SW480 (cell line): ENCODE data around the gene POR.

Experiments used
- DNase-seq: peaks from one replicate; pipeline ENCODE4 v3.0.0-alpha.2; 2016; ENCODE audit warnings: low spot score

The POR gene

DNA sequence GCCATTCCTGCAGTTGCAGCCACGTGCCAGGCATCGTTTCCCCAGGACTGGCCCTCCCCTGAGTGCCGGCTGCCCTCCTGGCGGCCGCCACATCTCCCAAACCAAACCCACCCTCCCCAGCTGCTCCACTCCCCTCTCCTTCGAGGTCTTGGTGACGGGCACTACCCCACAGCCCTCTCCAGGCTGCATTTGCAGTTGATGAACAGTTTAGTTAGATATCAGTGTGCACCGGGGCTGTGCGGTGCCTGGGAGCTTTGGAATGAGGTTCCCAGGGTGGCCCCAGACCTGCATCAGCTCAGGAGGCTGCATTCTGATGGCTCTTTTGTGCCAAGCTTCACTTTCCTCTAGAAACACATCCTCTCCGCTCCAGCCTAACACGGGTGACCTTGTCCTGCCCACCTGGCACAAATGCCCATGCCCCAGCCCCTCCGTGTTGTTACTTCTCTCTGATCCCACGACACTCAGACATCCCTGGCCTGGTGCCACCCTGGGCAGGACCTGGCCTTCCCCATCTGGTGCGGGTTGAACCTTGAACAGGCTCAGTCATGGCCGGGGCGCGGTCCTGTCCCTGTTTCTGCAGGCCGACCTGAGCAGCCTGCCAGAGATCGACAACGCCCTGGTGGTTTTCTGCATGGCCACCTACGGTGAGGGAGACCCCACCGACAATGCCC lies 64.9 kb downstream of the POR start:
- peak; percentile 41 for DNase-seq

DNA sequence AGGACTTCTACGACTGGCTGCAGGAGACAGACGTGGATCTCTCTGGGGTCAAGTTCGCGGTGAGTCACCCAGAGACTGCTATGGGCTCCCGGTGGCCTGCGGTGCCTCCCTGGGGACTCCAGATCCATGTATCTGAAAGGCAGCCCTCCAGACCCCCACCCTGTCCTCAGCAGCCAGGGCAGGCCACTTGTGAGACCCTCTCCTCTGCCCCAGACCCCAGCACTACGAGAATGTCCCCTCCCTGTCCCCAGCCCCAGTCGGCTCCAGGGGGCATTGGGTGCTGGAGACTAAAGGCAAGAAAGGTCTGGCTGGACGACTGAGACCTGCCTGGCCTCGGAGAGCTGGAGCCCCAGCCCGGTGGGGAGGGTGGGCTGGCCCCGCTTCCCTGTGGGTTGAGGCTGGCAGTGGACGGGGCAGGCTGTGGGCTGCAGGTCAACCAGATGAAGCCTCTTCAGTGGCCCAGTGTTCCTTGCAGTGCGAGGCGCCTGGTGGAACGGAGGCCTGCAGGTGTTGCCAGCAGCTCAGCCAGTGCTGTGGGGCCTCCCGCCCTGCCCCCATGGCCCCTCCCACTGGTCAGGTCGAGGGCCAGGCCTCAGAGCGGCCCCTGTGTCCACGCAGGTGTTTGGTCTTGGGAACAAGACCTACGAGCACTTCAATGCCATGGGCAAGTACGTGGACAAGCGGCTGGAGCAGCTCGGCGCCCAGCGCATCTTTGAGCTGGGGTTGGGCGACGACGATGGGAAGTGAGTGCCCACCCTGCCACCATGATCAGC lies 65.7 kb downstream of the POR start:
- no peak for DNase-seq

DNA sequence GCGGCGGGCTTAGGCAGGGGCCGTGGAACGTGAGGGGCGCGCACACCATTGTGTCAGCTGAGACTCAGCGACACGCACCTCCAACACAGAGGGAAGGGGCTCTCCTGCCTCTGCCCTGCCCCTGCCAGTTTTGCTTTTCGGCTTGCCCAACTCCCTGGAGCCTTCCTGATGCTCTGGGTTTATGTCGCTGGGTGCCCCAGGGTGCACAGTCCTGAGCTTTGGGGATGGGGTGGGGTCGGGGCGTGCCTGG lies 66.2 kb downstream of the POR start:
- no peak for DNase-seq

DNA sequence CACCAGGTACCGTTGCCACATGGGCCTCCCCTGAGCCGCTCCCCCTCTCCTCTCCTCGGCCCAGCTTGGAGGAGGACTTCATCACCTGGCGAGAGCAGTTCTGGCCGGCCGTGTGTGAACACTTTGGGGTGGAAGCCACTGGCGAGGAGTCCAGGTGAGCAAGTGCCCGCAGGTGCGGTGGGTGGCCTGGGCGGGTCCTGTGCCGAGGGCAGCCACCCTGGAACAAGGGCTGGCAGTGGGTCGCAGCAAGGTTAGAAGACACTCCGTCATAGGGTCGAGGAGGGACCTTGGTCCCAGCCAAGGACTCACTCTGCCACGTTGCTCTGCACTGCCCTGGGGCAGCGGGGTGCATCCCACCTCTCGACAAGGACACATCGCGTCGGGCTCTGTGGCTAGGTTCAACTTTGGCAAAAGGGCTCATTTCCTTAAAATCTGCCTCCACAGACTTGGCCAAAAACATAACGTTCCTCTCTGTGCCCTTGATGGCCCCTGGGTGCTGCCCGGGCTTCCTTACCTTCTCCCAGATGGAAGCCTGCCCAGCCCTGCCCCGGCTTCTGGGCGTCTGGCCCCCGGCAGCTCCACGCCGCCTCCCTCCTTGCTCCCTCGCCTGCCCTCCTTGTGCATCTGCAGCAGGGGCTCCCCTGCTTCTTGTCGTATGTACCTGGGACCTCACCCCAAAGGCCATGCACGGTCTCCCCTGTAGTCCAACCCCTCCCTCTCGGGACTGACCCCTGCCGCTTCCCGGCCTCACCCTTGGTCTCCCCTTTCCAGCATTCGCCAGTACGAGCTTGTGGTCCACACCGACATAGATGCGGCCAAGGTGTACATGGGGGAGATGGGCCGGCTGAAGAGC lies 66.7 kb downstream of the POR start:
- no peak for DNase-seq

DNA sequence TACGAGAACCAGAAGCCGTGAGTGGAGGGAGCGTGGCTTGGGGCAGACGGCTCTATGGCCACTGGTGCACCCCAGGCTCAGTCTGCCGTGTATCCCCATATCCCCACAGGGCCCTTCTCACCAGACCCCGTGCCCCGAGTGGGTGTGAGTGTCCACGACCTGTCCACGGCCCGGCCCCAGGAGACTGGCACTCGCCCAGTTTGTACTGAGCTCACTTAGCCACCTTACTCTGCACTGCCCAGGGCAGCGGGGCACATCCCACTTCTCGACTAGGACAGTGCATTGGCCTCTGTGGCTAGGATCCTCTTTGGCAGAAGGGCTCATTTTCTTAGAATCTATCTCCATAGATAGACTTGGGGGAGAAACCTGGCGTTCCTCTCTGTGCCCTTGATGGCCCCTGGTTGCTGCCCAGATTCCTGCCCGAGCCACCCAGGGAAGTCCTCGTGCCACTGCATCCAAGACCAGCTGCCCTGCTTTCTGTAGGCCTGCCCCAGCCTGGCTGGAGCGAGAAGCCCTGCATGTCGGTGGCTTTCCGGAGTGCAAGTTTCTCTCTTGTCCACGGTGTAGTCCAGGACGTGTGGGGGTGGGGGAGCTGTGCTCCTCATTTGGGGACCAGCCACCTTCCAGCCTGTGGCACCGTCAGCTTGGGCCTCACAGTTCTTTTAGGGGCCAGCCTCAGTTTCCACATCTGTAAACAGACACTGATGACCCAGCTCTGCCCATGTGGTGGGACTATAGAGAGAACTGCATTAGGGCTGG lies 67.5 kb downstream of the POR start:
- DNase-seq: no peak

DNA sequence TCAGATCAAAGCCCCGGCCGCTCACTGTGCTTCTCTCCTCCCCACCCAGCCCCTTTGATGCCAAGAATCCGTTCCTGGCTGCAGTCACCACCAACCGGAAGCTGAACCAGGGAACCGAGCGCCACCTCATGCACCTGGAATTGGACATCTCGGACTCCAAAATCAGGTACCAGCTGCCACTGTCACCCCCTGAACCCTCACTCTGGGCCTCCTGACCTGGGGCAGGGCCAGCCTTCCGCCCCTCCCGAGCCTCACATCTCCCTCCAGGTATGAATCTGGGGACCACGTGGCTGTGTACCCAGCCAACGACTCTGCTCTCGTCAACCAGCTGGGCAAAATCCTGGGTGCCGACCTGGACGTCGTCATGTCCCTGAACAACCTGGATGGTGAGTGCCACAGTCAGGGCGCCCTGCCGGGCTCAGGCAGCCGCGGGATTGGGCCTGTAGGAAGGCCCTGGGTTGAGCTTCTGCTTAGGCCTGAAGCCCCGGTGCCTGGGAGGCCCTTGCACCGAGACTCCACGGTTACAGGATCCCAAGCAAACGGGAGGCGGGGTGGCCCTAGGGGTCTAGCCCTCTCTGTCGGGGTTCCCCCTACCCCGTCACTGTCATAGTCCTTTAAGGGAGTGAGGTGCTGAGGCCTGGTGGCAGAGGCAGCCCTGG lies 68.6 kb downstream of the POR start:
- DNase-seq: peak; percentile 91

DNA sequence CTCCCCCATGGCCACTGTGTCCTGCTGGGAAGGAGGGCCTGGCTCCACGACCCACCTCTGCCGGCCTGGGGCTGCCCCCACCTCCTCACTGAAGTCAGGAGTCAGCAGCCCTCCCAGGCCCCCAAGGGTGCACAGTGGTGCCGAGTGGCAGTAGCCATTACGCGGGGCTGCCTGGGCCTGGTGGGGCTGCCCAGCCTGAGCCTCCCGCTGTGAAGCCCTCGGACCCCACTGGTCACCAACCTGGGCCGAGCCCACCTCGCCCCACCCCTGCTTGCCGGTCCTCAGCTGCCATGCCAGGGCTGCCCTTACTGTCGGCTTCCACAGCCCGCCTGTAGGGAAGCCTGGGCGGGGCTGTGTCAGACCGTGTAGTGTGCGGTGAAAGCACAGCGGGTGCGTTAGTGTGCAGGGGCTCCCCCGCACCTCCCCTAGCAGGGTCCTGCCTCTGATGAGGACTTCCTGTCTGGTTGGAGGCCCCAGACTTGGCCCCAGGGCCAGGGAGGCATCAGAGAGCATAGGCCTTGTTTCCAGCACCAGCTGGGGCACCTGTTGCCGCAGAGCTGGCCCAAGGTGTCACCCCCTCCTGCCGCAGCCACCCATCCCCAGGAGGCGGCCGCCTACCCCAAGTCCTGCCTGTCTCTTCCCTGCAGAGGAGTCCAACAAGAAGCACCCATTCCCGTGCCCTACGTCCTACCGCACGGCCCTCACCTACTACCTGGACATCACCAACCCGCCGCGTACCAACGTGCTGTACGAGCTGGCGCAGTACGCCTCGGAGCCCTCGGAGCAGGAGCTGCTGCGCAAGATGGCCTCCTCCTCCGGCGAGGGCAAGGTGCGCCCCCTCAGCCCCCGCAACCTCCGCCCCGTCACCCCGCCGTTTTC lies 69.4 kb downstream of the POR start:
- no peak for DNase-seq

DNA sequence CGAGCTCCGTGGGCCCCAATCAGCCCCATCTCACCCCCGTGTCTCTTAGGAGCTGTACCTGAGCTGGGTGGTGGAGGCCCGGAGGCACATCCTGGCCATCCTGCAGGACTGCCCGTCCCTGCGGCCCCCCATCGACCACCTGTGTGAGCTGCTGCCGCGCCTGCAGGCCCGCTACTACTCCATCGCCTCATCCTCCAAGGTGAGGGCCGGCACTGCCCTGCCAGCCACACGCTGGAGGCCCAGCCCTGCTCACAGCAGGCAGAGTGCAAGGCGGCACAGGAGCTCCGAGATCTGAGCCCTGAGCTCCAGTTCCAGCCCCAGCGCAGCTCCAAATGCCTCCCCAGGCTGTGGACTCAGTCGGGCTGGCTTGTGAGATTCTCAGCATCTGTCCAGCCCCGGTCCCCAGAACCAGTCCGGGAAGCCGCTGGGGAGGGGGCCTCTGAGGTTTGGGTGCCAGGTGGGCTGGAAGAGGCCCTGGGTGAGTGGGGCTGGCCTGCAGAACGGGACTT lies 70.1 kb downstream of the POR start:
- no peak for DNase-seq

DNA sequence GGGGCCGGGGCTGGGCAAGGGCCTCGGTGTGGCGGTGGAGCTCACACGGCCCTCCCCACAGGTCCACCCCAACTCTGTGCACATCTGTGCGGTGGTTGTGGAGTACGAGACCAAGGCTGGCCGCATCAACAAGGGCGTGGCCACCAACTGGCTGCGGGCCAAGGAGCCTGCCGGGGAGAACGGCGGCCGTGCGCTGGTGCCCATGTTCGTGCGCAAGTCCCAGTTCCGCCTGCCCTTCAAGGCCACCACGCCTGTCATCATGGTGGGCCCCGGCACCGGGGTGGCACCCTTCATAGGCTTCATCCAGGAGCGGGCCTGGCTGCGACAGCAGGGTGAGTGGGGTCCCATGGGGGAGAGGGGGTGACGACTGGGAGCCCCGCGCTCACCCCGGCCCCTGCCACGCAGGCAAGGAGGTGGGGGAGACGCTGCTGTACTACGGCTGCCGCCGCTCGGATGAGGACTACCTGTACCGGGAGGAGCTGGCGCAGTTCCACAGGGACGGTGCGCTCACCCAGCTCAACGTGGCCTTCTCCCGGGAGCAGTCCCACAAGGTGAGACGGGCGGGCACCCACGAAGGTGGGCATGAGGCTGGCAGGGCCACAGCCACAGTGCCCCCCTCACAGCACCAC lies 70.7 kb downstream of the POR start:
- DNase-seq: no peak

DNA sequence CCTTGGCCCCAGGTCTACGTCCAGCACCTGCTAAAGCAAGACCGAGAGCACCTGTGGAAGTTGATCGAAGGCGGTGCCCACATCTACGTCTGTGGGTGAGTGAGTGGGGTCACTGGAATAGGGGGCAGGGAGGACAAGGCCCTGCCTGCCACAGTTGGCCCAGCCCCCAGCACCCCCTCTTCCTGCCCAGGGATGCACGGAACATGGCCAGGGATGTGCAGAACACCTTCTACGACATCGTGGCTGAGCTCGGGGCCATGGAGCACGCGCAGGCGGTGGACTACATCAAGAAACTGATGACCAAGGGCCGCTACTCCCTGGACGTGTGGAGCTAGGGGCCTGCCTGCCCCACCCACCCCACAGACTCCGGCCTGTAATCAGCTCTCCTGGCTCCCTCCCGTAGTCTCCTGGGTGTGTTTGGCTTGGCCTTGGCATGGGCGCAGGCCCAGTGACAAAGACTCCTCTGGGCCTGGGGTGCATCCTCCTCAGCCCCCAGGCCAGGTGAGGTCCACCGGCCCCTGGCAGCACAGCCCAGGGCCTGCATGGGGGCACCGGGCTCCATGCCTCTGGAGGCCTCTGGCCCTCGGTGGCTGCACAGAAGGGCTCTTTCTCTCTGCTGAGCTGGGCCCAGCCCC lies 71.3 kb downstream of the POR start:
- DNase-seq: no peak

DNA sequence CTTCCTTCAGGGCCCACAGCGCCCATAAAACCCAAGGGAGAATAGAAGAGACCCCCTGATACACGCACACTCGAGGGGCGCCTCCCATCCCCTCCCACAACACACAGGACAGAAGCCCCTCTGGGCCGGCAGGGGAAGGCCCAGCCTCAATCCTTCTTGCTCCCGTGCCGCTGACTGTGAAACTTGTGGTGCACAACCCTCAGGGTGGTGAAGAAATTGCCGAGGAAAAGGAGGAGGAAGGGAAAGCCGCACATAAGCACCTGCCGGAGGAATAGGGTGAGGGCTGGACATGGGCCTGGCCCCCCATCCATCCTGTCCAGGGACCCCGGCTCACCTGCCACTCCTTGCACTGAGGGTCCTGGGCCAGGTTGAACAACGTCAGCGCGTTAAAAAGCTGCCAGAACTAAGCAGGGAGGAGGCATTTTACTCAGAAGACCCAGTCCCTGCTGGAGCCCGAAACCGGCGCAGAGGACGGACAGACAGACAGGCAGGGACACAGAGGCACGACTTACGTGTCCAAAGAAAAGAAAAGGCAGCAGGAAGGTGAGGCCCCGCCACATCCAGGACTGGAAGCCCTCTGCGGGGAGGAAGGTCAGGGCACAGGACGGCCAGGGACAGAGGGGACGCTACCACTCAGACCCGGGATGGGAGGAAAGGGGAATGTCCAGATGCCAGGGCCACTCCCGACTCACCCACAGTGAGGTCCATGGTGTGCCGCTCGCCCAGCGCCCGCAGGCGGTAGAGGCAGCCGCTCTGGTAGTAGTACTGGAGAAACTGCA lies 72.3 kb downstream of the POR start:
- no peak for DNase-seq

DNA sequence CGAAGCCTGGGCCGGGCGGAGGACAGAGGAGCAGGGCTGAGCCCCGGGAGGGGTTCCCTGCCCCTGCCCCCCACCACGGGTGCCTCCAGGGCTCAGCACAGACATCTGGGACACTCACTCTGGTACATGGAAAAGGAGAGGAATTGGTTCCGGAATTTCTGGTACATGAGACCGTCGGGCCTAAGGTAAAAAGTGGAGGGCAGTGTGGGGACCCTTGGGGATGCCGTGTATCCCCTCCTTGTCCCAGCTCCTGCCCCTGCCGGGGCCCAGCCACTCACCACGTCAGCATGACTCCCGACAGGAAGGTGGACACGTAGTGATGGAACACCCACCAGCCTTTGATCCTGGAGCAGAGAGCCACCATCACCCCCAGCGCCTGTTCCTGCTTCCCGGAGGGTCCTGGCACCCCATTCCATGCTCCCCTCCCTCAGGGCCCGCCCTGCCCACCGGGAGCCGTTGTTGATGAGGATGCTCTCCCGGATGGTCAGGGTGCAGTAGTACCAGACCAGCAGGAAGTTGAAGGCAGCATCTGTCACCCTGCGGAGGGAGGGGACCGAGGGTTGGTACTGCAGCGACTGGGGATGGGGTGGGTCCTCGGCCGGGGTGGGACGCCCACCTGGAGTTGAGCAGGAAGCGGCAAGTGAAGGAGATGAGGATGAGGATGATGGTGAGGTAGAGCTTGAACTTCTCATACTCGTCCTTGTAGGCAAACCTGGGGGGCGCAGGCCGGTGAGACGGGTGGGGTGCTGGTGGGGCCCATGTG lies 73.0 kb downstream of the POR start:
- DNase-seq: no peak

DNA sequence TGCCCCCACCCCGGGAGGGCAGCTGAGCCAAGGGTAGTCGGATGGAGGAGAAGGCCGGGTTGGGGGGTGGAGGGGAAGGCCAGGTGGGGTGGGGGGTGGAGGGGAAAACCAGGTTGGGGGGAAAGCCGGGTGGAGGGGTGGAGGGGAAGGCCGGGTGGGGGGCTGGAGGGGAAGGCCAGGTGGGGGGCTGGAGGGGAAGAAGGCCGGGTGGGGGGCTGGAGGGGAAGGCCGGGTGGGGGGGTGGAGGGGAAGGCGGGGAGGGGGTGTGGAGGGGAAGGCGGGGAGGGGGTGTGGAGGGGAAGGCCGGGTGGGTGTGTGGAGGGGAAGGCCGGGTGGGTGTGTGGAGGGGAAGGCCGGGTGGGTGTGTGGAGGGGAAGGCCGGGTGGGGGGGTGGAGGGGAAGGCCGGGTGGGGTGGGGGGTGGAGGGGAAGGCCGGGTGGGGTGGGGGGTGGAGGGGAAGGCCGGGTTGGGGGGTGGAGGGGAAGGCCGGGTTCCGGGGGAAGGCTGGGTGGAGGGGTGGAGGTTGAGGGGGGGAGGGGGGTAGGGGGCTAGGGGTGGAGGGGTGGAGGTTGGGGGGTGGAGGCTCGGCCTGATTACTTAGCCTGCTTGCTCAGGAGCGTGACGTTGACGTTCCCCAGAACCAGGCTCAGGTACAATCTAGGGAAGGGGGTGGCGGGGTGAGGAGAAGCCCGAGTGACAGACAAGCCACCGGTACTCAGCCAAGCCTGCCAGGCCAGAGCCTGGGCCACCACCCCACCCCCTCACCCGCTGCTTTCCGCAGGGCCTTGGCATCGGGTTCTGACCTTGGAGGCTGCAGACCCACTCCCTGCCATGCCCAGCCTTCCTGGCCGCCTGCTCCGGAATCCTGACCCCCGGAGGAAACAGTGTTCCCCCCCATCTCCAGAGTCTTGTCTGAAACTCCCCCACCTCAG lies 73.9 kb downstream of the POR start:
- DNase-seq: no peak

DNA sequence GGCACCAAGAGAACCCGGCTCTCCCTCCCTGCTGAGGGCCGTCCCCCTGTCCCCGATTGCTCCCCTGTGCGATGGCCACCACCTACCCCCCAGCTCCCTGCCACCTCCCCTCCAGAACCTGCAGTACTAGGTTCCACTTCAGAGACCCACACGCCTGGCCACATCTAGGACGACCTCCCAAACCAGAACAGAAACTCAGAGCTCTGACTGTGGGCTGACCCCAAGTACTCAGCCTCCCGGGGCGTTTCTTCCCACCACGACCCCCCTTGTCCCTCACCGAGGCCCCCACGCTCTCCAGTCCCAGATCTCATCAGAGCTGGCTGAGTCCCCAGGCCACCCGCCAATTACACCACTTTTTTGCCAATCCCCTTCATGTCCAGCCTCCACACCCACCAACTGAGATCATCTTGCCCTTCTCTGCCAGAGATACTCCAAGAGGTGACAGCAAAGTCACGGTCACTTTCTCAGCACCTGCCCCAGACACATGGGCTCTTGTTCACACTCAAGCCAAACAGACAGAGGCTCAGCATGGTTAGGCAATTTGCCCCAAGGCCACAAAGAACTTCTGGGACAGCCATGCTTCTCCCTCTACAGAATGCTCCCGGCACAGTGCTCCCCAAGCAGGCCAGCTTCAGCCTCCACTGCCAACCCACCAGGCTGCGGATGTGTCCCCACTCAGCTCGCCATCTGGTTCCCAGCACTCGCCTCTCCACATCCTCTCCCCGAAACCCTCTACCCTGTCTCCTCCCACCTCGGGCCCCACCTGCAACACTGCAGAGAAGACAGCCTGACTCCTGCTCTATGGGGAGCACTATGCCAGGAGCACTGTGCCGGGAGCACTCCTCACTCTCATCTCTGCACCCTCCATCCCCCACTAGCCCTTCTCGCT lies 74.8 kb downstream of the POR start:
- no peak for DNase-seq

DNA sequence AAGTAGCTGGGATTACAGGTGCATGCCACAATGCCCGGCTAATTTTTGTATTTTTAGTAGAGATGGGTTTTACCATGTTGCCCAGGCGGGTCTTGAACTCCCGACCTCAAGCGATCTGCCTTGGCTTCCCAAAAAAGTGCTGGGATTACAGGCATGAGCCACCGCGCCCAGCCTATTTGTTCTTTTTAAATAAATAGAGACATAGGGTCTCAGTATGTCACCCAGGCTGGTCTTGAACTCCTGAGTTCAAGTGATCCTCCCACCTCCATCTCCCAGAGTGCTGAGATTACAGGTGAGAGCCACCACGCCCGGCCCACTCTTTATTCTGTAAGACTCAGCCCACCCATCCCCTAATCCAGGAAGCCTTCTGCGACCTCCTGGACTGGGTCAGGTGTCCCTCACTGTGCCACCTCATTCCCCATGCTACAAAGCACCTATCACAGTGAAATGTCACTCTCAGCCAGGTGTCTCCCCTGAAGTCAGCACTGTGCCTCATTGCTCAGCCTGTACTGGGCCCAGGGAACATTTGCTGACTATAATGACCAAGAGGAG lies 76.7 kb downstream of the POR start:
- DNase-seq: no peak
